Glomerular visceral epithelial cell (primary cell): ENCODE results near the gene YIPF2.

Source experiments
- DNase-seq: peaks from one replicate; pipeline ENCODE4 v3.0.0-alpha.2; 2016; ENCODE audit errors: extremely low spot score

YIPF2 gene

GRCh38 chr19:10876459-10877240 lies 51.8 kb downstream of the YIPF2 start:
- no peak for DNase-seq

- DNase-seq, result no peak
Observed at GRCh38 chr19:10874024-10874423, 54.4 kb downstream of the YIPF2 start.

- DNase-seq, result no peak
Observed at GRCh38 chr19:10872546-10873107, 55.8 kb downstream of the YIPF2 start.
